GM21723 (cell line): ENCODE data around the gene TAF11L13.
"Not testable (repeated sequence)": the region's sequence is repeated elsewhere in the genome, so short reads cannot be mapped to it uniquely, and the experiment has no call there.

Experiments used
- ATAC-seq: cut with Tn5 transposase; IDR thresholded peaks from one replicate; pipeline ENCODE4 v1.9.1; 2021; ENCODE audit warnings: mild to moderate bottlenecking, moderate library complexity; ENCODE audit not compliant: unreplicated experiment

The TAF11L13 gene

DNA sequence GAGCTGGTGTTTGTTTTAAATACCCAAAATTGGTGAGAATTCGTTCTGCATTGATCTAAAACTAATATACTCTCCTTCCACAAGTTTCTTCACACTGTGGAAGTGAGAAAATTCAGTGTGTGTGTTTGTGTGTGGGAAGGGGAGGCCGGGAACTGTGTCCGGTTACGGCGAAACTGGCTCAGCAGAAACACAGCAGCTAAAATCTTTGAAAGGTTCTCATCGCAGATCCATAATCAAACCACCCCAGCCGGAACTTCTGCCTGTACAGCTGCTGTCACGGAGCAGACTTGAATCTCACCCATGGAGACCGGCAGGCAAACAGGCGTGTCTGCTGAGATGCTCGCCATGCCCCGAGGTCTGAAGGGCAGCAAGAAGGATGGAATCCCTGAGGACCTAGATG is at the start of gene TAF11L13:
TAF11L13 (plus strand) TSS at position 301 of the 400 bp plus-strand sequence.
- not testable (repeated sequence) for ATAC-seq

DNA sequence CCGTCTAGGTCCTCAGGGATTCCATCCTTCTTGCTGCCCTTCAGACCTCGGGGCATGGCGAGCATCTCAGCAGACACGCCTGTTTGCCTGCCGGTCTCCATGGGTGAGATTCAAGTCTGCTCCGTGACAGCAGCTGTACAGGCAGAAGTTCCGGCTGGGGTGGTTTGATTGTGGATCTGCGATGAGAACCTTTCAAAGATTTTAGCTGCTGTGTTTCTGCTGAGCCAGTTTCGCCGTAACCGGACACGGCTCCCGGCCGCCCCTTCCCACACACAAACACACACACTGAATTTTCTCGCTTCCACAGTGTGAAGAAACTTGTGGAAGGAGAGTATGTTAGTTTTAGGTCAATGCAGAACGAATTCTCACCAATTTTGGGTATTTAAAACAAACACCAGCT is 46.2 kb upstream of the TAF11L13 start, which contains the start of gene TAF11L7:
TAF11L7 (minus strand) TSS at position 101 of the 400 bp plus-strand sequence.
- not testable (repeated sequence) for ATAC-seq

DNA sequence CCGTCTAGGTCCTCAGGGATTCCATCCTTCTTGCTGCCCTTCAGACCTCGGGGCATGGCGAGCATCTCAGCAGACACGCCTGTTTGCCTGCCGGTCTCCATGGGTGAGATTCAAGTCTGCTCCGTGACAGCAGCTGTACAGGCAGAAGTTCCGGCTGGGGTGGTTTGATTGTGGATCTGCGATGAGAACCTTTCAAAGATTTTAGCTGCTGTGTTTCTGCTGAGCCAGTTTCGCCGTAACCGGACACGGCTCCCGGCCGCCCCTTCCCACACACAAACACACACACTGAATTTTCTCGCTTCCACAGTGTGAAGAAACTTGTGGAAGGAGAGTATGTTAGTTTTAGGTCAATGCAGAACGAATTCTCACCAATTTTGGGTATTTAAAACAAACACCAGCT is 41.0 kb upstream of the TAF11L13 start, which contains the start of gene TAF11L8:
TAF11L8 (minus strand) TSS at position 101 of the 400 bp plus-strand sequence.
- not testable (repeated sequence) for ATAC-seq

DNA sequence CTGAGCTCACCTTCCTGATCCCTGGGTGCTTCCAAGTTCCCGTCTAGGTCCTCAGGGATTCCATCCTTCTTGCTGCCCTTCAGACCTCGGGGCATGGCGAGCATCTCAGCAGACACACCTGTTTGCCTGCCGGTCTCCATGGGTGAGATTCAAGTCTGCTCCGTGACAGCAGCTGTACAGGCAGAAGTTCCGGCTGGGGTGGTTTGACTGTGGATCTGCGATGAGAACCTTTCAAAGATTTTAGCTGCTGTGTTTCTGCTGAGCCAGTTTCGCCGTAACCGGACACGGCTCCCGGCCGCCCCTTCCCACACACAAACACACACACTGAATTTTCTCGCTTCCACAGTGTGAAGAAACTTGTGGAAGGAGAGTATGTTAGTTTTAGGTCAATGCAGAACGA is 37.6 kb upstream of the TAF11L13 start, which contains the start of gene TAF11L9:
TAF11L9 (minus strand) TSS at position 140 of the 400 bp plus-strand sequence.
- not testable (repeated sequence) for ATAC-seq

DNA sequence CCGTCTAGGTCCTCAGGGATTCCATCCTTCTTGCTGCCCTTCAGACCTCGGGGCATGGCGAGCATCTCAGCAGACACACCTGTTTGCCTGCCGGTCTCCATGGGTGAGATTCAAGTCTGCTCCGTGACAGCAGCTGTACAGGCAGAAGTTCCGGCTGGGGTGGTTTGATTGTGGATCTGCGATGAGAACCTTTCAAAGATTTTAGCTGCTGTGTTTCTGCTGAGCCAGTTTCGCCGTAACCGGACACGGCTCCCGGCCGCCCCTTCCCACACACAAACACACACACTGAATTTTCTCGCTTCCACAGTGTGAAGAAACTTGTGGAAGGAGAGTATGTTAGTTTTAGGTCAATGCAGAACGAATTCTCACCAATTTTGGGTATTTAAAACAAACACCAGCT is 34.2 kb upstream of the TAF11L13 start, which contains the start of gene TAF11L10:
TAF11L10 (minus strand) TSS at position 101 of the 400 bp plus-strand sequence.
- ATAC-seq = not testable (repeated sequence)

DNA sequence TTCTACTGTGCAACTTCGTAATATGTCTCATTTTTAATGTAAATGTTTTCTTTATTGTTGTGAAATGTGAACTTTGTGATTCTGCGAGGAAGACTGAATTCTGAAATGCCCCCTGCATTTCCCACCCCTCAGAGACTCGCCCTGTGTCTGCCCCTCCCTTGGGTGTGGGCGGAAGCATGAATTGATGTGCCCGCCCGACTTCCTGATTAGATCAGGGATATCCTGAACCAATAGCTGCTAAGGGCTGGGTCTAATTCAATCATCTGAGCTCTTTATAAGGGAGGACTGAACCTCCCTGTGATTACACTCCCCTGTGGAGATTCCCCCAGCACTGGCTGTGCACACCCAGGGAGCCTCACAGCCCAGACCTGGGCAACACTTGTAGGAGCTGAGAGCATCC is 28.0 kb upstream of the TAF11L13 start, which contains the start of gene TAF11L11:
TAF11L11 (plus strand) TSS at position 304 of the 400 bp plus-strand sequence.
- ATAC-seq = not testable (repeated sequence)

DNA sequence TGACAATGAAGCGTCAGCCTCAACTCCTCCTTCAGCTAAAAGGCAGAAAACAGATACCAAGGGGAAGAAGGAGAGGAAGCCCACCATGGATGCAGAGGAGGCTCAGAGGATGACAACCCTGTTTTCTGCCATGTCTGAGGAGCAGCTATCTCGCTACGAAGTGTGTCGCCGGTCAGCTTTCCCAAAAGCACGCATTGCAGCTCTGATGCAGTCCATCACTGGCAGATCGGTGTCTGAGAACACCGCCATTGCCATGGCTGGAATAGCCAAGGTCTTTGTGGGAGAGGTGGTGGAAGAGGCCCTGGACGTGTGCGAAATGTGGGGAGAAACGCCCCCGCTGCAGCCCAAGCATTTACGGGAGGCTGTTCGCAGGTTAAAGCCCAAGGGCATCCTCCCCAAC is 26.9 kb upstream of the TAF11L13 start:
- no peak for ATAC-seq

DNA sequence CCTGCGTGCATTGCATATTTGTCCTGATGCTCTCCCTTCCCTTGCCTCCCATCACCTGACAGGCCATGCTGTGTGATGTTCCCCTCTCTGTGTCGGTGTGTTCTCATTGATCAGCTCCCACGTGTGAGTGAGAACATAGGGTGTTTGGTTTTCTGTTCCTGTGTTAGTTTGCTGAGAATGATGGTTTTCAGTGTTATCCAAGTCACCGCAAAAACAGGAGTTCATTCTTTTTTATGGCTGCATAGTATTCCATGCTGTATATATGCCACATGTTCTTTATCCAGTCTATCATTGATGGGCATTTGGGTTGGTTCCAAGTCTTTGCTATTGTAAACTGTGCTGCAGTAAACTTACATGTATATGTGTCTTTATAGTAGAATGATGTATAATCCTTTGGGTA is 24.4 kb upstream of the TAF11L13 start:
- ATAC-seq = not testable (repeated sequence)

DNA sequence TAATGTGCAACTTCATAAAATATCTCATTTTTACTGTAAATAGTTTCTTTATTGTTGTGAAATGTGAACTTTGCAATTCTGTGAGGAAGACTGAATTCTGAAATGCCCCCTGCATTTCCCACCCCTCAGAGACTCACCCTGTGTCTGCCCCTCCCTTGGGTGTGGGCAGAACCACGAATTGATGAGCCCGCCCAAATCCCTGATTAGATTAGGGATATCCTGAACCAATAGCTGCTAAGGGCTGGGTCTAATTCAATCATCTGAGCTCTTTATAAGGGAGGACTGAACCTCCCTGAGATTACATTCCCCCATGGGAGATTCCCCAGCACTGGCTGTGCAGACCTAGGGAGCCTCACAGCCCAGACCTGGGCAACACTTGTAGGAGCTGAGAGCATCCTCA is 21.8 kb upstream of the TAF11L13 start, which contains the start of gene TAF11L12:
TAF11L12 (plus strand) TSS at position 301 of the 400 bp plus-strand sequence.
- ATAC-seq = not testable (repeated sequence)

DNA sequence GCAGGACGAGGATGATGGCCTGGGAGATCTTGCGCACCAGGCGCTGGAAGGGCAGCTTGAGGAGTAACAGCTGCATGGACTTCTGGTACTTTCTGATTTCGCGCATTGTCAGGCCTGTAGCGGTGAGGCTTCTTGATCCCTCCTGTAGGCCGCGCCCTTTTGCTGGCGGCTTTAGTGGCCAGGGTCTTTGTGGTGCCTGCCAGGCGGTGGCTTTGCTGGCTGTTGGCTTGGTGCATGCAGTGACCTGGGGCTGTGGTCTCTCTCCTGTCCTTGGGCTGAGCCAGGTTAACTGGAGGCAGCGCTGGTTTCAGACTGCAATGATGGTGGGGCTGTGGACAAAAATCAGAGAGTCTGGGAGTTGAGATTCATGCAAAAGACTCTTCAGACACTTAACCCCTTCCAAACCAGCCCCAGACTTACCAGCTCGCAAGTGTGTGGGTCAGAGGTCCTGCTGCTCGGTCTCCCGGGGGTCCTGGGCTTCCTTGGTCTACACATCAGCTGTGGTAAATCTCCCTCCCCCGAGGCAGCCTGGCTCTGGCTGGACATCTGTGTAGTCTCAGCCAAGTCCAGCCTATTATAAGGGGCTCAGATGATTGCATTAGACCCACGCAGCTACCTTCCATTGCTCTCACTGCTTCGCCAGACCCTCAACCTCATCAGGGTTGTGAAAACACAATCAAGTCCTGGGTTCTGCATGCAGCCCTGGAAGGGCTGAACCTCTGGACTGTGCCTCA is 16.8 kb upstream of the TAF11L13 start:
- ATAC-seq = no peak

DNA sequence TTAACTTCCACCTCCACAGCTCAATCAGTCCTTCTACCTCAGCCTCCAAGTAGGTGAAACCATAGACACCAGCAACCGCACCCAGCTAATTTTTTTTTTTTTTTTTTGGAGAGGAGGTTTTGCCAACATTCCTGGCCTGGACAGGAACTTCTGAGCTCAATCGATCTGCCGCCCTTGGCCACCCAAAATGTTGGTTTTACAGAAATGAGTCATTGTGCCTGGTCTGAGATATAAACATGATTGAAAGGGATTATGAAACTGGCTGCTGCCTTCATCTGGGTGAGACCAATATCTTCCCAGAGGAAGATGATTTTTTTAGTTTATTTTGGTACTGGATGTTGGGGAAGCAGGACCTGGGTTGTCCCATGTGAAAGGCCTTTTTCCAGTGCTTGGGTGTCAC is 12.5 kb upstream of the TAF11L13 start:
- no peak for ATAC-seq

DNA sequence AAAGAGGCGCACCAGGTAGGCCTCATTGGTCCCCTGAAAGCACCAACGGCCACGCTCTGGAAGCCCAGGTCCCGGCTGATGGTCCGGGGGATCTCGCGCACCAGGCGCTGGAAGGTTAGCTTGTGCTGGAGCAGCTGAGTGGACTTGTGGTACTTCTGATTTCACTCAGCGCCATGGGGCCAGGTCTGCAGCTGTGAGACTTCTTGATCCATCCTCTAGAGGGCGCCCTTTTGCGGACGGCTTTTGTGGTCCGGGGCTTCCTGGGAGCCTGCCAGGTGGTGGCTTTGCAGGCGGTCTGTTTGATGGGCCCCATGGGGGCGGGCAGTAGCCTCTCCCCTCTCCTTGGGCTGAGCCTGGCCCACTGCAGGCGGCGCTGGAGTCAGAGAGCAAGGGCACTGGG is 11.3 kb upstream of the TAF11L13 start:
- ATAC-seq = no peak

DNA sequence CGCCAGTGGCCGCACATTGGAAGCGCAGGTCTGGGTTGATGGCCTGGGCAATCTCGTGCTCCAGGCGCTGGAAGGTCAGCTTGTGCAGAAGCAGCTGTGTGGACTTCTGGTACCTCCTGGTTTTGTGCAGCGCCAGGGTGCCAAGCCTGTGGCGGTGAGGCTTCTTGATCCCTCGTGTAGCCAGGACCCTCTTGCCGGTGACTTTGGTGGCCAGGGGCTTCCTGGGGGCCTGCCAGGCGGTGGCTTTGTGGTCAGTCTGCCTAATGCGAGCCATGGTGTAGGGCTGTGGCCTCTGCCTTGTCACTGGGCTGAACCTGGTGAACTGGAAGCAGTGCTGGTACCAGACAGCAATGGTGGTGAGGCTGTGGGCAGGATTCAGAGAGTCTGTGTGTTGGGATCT is 6.2 kb upstream of the TAF11L13 start:
- no peak for ATAC-seq

DNA sequence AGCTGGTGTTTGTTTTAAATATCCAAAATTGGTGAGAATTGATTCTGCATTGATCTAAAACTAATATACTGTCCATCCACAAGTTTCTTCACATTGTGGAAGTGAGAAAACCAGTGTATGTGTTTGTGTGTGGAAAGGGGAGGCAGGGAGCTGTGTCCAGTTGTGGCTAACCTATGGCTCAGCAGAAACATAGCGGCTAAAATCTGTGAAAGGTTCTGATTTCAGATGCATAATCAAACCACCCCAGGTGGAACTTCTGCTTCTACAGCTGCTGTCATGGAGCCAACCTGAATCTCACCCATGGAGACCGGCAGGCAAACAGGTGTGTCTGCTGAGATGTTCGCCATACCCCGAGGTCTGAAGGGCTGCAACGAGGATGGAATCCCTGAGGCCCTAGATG is 2.3 kb downstream of the TAF11L13 start, which contains the start of gene TAF11L14:
TAF11L14 (plus strand) TSS at position 301 of the 400 bp plus-strand sequence.
- no peak for ATAC-seq

DNA sequence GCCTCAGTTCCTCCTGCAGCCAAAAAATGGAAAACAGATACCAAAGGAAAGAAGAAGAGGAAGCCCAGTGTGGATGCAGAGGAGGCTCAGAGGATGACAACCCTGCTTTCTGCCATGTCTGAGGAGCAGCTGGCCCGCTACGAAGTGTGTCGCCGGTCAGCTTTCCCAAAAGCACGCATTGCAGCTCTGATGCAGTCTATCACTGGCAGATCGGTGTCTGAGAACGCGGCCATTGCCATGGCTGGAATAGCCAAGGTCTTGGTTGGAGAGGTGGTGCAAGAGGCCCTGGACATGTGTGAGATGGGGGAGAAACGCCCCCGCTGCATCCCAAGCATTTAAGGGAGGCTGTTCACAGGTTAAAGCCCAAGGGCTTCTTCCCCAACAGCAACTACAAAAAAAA is 17.3 kb downstream of the TAF11L13 start:
- ATAC-seq = not testable (repeated sequence)

DNA sequence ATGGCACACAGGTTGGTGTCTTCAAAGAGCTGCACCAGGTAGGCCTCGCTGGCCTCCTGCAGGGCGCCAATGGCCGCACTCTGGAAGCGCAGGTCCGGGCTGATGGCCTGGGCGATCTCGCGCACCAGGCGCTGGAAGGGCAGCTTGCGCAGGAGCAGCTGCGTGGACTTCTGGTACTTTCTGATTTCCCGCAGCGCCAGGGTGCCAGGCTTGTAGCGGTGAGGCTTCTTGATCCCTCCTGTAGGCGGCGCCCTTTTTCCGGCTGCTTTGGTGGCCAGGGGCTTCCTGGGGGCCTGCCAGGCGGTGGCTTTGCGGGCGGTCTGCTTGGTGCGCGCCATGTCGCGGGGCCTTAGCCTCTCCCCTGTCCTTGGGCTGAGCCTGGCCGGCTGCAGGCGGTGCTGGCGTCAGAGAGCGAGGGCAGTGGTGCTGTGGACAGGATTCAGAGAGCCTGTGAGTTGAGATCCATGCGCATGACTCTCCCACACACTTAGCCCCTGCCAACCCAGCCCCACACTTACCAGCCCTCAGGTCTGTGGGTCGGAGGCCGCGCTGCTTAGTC is 23.4 kb downstream of the TAF11L13 start:
- not testable (repeated sequence) for ATAC-seq

DNA sequence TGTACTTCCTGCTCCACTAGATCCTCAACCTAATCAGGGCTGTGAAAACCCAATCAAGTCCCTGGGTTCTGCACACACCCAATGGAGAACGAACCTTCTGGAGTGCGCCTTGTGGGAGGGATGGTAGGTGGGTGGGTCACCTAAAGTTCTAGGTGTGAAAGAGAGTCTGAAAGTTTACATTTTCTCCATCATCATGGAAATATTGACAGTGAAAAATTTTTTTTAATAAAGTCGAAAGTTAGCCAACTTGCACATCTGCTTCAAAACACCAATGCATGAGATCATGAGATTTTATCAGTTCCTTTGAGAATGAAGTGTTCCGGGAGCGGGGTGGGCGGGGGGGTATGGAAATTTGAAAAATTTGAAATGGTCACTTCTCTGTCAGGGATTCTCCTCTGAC is 24.0 kb downstream of the TAF11L13 start:
- ATAC-seq = no peak

DNA sequence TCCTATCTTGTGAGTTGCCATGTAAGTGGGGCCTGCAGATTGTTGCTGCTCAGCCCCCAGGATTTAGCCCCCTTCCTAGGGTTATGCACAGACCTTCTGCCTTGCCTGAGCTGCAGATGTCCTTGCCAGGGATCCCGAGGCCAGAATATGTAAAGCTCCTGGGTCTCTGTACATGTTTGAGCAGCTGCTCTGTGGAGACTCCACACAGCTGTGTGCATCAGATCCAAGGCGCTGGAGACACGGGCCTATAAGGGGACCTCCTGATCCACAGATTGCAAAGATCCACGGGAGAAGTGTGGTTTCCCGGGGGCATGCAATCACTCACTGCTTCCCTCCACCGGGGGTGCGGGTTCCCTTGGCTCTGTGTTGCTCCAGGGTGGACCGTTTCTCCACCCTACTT is 31.3 kb downstream of the TAF11L13 start:
- no peak for ATAC-seq

DNA sequence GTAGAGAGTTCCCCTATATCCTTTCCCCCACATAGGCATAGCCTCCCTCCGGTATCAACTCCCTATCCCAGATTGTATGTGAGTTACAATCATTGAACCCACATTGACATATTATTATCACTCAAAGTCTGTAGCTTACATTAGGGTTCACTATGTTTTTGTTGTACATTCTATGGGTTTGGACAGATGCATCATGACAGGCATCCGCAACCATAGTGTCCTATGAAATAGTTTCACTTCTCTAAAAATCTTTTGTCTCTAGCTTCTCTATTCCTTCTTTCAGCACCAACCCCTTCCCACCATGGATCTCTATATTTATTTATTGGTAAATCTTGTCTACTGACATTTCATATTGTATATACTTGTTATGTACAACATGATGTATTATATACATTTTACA is 33.9 kb downstream of the TAF11L13 start:
- no peak for ATAC-seq

DNA sequence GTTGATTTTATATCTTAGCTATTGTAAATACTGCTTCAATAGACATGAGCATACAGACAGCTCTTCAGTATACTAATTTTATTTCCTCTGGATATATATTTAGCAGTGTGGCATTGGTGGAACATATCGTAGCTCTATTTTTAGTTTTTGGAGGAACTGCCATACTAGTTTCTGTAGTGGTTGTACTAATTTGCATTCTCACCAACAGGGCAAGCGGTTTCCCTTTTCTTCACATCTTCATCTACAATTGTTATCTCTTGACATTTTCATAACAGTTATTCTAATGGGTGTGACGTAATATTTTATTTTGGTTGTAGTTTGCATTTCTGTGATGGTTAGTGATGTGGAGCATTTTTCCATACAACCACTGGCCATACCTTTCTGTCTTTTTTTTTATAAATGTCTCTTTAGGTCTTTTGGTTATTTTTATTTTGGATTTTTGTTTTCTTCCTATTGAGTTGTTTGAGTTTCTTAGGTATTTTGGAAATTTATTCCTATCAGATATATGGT is 34.9 kb downstream of the TAF11L13 start:
- no peak for ATAC-seq

DNA sequence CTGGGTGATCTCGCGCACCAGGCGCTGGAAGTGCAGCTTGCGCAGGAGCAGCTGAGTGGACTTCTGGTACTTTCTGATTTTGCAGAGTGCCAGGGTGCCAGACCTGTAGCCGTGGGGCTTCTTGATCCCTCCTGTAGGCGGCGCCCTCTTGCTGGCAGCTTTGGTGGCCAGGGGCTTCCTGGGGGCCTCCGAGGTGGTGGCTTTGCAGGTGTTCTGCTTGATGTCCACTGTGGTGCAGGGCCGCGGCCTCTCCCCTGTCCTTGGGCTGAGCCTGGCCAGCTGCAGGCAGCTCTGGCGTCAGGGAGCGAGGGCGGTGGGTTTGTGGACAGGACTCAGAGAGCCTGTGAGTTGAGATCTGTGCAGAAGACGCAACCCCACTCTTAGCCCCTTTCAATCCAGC is 38.5 kb downstream of the TAF11L13 start:
- ATAC-seq = no peak
